Measurements from ENCODE around the gene TRIM37. TPM values are rescaled to one million over a fixed set of nuclear protein-coding genes. Genes with fewer than 3 reads are reported as not detected.
"Not testable (repeated sequence)": the region's sequence is repeated elsewhere in the genome, so short reads cannot be mapped to it uniquely, and the experiment has no call there.

The TRIM37 gene
- total RNA-seq, 1 donor from 2014 or later, result 17.3 TPM

- DNase-seq (no peak), ATAC-seq (ENCODE audit: low read depth) (no peak)
- intact Hi-C loops (cut with micrococcal nuclease), result no loop called here
- Mint-ChIP-seq H3K36me3 (ENCODE audit: low read depth) (no peaks in the 10 kb centered on the region), H3K27me3 (no peaks in the 10 kb centered on the region), H3K27ac (no peak overlapping the region), H3K9me3 (no peaks in the 10 kb centered on the region), H3K4me3 (no peak overlapping the region), H3K4me1 (peaks cover 4% of the 10 kb centered on the region)
- ChIA-PET POLR2A (no interaction called here), CTCF (no interaction called here)
- TF ChIP-seq, protein P1, sequence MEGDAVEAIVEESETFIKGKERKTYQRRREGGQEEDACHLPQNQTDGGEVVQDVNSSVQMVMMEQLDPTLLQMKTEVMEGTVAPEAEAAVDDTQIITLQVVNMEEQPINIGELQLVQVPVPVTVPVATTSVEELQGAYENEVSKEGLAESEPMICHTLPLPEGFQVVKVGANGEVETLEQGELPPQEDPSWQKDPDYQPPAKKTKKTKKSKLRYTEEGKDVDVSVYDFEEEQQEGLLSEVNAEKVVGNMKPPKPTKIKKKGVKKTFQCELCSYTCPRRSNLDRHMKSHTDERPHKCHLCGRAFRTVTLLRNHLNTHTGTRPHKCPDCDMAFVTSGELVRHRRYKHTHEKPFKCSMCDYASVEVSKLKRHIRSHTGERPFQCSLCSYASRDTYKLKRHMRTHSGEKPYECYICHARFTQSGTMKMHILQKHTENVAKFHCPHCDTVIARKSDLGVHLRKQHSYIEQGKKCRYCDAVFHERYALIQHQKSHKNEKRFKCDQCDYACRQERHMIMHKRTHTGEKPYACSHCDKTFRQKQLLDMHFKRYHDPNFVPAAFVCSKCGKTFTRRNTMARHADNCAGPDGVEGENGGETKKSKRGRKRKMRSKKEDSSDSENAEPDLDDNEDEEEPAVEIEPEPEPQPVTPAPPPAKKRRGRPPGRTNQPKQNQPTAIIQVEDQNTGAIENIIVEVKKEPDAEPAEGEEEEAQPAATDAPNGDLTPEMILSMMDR (IDR thresholded peaks at IDR 0.05), result no peak
Observed at GRCh38 chr17:58969156-58969555, 137.5 kb downstream of the TRIM37 start.

DNA sequence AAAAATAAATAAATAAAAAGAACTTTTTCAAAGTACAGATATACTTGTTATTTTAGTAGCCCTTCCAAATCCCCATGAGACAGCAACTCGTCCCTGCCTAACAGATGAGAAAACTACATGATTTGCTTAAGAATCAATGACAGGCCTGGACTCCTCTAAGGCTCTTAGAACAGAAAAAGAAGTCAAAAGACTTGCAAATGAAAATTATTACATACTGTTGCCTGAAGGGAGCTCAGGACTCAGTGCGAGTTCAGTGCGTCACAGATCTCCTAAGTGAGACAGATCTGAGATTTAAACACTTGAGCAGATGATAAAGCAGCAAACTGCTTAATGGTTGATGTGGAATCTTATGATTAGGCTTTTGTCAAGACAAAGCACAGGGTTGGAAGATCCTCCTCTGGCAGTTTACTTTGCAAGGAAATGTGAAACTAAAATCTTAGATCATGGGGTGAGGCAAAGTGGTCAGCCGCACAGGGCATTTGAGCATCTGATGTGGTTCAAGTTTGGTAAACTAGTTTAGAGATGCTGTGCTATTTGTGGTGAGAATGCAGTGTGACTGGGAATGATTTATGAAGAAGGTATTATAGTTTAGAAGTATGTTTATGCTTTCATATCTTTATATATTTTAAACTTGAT is 138.1 kb downstream of the TRIM37 start:
- DNase-seq (no peak), ATAC-seq (ENCODE audit: low read depth) (no peak)
- ChIA-PET POLR2A (no interaction called here), CTCF (no interaction called here)
- Mint-ChIP-seq H3K4me1 (no peaks in the 10 kb centered on the region), H3K27ac (no peak overlapping the region), H3K36me3 (ENCODE audit: low read depth) (no peaks in the 10 kb centered on the region), H3K9me3 (no peaks in the 10 kb centered on the region), H3K27me3 (no peaks in the 10 kb centered on the region), H3K4me3 (no peak overlapping the region)
- intact Hi-C loops (cut with micrococcal nuclease), result no loop called here
- TF ChIP-seq, protein P1 (IDR thresholded peaks at IDR 0.05), result no peak

DNA sequence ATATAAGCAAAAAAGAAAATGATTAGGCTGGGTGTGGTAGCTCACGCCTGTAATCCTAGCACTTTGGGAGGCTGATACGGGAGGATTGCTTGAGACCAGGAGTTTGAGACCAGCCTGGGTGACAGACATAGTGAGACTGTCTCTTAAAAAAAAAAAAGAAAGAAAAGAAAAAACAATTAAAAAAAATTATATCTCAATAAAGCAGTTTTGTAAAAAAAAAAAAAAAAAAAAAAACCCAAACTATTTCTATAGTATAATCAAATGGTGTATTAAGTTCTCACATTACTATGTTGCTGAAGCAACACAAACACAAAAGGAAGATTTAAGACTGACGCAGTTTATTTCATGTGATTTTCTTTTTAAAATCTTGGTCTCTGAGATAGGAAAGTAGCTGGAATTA is 140.5 kb downstream of the TRIM37 start:
- Mint-ChIP-seq H3K27me3 (no peaks in the 10 kb centered on the region), H3K36me3 (ENCODE audit: low read depth) (no peaks in the 10 kb centered on the region), H3K27ac (no peak overlapping the region), H3K4me3 (no peak overlapping the region), H3K9me3 (no peaks in the 10 kb centered on the region), H3K4me1 (no peaks in the 10 kb centered on the region)
- TF ChIP-seq, protein P1 (IDR thresholded peaks at IDR 0.05), result no peak
- ATAC-seq (ENCODE audit: low read depth) (no peak), DNase-seq (no peak)
- intact Hi-C loops (cut with micrococcal nuclease), result no loop called here
- ChIA-PET CTCF (no interaction called here), POLR2A (no interaction called here)

GRCh38 chr17:58965221-58965620 is 141.5 kb downstream of the TRIM37 start:
- Mint-ChIP-seq H3K4me1 (no peaks in the 10 kb centered on the region), H3K9me3 (no peaks in the 10 kb centered on the region), H3K27me3 (no peaks in the 10 kb centered on the region), H3K27ac (no peak overlapping the region), H3K4me3 (no peak overlapping the region), H3K36me3 (ENCODE audit: low read depth) (no peaks in the 10 kb centered on the region)
- CTCF ChIA-PET, result no interaction called here
- POLR2A ChIA-PET, result no interaction called here
- DNase-seq (no peak), ATAC-seq (ENCODE audit: low read depth) (no peak)
- intact Hi-C loops (cut with micrococcal nuclease), result no loop called here
- TF ChIP-seq, protein P1 (IDR thresholded peaks at IDR 0.05), result no peak

- ChIA-PET CTCF (no interaction called here), POLR2A (interaction anchor here (0.7 kb wide), 1 partner anchor 190 kb away, joined by 3 read pairs; no protein-coding TSS in a partner anchor)
- Mint-ChIP-seq H3K27ac (no peak overlapping the region), H3K4me1 (no peaks in the 10 kb centered on the region), H3K9me3 (no peaks in the 10 kb centered on the region), H3K27me3 (no peaks in the 10 kb centered on the region), H3K4me3 (no peak overlapping the region), H3K36me3 (ENCODE audit: low read depth) (no peaks in the 10 kb centered on the region)
- no peak for DNase-seq
- intact Hi-C loops (cut with micrococcal nuclease), result no loop called here
- no peak for ATAC-seq (ENCODE audit: low read depth)
- TF ChIP-seq, protein P1 (IDR thresholded peaks at IDR 0.05), result no peak
Observed at GRCh38 chr17:58960068-58960467, 146.6 kb downstream of the TRIM37 start.

- peaks cover 12% of the 10 kb centered on the region for H3K4me1 Mint-ChIP-seq
- H3K36me3 Mint-ChIP-seq (ENCODE audit: low read depth); CTCF ChIA-PET; H3K27ac Mint-ChIP-seq; H3K9me3 Mint-ChIP-seq; H3K27me3 Mint-ChIP-seq; H3K4me3 Mint-ChIP-seq; ATAC-seq (ENCODE audit: low read depth); intact Hi-C loops (cut with micrococcal nuclease); DNase-seq; POLR2A ChIA-PET: not testable (repeated sequence)
Observed at GRCh38 chr17:58957725-58958073, 149.0 kb downstream of the TRIM37 start.
